ENCODE data around the gene TRABD2A.
A peak's percentile ranks its signal among the peaks of the same experiment; 100 is the strongest.
"Not testable (repeated sequence)": the region's sequence is repeated elsewhere in the genome, so short reads cannot be mapped to it uniquely, and the experiment has no call there.

TRABD2A gene

DNA sequence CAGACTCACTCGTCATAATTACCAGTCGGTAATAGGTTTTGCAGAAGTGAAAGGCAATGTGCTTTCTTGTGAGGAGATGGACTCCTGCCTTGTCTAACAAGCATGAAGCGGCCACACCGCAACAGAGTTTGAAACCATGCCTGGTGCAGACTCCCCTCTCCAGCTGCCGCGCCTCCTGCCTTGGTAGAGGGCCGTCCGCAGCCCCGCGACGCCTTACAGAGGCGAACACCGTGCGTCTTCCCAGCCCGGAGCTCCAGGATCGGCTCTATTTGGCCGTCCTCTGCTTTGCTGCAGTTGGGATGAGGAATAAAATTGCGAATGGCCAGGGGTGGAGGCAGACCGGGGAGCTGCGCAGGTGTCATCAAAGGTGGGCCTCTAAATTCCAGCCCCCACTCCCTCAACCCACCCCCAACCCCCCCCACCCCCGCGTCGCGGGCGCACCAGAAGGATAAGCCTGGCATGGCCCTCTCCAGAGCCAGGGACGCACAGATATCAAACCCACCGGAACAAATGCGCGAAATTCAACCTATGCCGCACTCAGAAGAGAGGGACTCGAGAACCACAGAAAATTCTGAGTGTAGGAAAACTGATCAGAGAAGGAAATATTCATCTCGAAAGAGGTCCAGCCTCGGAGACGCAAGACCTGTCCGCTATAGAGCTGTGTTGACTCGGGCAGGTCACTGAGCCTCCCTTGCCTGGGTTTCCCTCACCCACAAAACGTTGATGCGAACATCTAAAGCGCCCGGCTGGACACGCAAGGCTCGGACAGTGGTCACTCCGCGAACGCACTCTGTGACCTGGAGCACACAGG is 1.1 kb downstream of the TRABD2A start:
- no peak for TF ChIP-seq ZNF274 (IDR thresholded peaks at IDR 0.05; ENCODE audit: low read depth, low read length)
- peak overlapping the region; percentile 88; the same call in 1 of the 2 replicates for H3K4me3 ChIP-seq (ENCODE audit: low read length)

DNA sequence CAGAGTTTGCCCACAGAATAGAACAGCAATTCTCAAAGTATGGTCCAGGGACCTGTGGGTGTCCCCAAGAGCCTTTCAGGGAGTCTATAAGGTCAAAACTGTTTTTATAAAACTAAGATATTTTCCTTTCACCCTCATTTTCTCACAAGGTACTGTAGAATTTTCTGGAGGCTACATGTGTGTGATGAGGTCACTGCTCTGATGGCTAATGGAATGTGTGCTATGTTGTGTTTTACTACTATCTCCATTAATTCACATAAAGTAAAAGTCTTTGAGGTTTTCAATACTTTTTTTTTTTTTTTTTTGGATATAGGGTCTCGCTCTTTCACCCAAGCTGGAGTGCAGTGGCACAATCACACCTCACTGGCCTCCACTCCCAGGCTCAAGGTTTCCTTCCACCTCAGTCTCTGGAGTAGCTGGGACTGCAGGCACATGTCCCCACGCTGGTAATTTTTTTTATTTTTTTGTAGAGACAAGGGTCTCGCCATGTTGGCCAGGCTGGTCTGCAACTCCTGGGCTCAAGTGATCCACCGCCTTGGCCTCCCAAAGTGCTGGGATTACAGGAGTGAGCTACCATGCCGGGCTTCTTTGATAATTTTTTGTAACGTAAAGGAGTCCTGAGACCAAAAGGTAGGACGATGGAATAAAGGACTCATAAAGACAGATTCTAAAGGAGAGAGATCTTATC is 1.8 kb downstream of the TRABD2A start:
- H3K4me3 ChIP-seq (ENCODE audit: low read length) = no peak overlapping the region
- TF ChIP-seq ZNF274 (IDR thresholded peaks at IDR 0.05; ENCODE audit: low read depth, low read length) = no peak

DNA sequence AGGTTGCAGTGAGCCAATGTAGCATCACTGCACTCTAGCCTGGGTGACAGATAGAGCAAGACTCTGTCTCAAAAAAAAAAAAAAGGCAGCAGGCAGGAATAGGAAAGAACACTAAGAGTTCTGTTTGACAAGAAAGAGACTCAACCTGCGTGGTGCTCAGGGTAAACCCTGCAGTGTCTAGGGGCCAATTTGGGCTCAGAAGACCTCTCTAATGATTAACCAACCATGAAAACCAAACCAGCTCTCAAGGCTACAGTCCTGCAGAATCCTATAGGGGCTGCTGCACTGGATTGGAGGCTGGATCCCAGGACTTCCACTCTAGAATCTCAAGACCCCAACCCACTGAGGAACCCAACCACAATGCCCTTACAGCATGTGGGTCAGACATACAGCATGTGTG is 2.4 kb downstream of the TRABD2A start:
- TF ChIP-seq ZNF274 (IDR thresholded peaks at IDR 0.05; ENCODE audit: low read depth, low read length) = no peak
- H3K4me3 ChIP-seq (ENCODE audit: low read length) = no peak overlapping the region

DNA sequence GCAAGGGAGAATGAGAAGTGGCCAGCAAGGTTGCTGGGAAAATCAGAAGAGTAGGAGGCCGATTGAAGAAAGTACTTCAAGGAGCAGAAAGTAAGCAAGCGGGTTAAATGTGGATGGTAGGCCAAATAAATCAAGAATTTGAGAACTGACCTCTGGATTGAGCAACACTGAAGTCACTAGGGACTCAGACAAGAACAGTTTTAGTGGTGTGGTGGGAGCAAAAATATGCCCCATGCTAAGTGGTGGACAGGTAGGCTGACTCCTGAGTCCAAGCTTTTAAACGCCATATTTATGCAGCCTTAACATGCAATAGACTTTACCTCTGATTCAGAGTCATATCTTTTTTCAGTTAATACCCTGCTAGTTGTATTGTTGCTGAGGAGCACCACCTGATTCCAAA is 4.5 kb downstream of the TRABD2A start:
- no peak for TF ChIP-seq ZNF274 (IDR thresholded peaks at IDR 0.05; ENCODE audit: low read depth, low read length)
- no peak overlapping the region for H3K4me3 ChIP-seq (ENCODE audit: low read length)

DNA sequence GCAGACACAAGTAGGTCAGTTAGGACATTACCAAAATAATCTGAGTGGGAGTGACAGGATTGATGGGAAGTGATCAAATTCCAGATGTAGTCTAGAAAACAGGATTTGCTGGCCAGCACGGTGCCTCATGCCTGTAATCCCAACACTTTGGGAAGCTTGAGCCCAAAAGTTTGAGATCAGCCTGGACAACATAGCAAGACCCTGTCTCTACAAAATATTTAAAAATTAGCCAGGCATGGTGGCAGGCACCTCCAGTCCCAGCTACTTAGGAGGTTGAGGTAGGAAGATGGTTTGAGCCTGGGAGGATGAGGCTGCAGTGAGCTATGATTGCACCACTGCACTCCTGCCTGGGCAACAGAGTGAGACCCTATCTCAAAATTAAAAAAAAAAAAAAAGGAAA is 5.3 kb downstream of the TRABD2A start:
- H3K4me3 ChIP-seq (ENCODE audit: low read length) = not testable (repeated sequence)

DNA sequence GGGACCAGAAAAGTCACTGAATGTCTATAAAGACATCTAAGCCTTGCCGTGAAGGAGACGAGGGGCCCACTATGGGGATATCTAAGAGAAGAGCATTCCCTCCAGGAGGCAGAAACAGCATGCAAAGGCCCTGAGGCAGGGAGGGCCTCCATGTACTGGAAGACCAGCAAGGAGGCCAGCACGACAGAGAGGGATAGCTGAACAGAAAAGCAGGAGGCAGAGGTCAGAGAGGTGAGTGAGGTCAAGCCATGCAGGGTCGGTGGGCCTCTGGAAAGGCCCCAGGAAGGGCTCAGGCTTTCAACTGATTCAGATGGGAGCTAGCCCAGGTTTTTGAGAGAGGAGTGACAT is 5.7 kb downstream of the TRABD2A start:
- H3K4me3 ChIP-seq (ENCODE audit: low read length) = no peak overlapping the region
- no peak for TF ChIP-seq ZNF274 (IDR thresholded peaks at IDR 0.05; ENCODE audit: low read depth, low read length)

DNA sequence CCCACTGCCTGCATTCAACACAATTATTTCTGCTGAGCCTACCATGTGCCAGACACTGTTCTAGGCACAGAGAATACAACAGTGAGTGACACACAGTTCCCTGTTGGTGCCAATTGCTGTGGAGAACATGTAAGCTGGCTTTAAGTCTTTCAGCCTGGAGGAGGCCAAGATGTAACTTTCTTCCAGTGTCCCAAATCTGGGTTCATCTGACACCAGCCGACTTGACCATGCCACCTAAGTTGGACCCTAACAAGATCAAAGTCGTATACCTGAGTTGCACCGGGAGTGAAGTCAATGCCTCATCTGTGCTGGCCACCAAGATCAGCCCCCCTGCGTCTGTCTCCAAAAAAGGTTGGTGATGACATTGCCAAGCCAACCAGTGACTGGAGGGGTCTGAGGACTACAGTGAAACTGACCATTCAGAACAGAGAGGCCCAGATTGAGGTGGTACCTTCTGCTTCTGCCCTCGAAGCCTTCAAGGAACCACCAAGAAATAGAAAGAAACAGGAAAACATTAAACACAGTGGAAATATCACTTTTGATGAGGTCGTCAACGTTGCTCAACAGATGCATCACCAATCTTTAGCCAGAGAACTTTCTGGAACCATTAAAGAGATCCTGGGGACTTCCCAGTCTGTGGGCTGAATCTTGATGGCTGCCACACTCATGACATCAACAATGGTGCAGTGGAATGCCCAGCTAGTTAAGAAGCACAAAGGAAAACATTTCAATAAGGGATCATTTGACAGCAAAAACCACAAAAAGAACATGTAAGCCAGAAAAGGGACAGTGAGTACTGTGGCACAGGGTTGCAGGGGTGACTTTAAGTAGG is 6.3 kb downstream of the TRABD2A start:
- TF ChIP-seq ZNF274 (IDR thresholded peaks at IDR 0.05; ENCODE audit: low read depth, low read length) = no peak
- H3K4me3 ChIP-seq (ENCODE audit: low read length) = no peak overlapping the region

DNA sequence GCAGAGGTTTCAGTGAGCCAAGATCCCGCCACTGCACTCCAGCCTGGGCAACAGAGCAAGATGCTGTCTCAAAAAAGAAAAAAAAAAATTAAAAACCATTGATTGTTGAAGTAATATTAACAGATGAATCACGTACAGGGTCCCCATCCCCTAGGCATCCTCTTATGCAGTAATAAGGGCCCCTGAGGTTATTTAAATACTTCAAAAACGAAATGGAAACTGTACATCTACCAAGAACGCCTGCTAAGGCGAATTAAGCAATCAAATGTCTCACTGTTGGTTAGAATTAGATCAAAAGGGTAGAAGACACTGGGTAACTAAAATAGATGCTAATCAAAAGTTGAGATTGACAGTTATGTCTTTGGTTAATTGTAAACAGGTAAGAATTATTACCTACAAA is 7.5 kb downstream of the TRABD2A start:
- no peak overlapping the region for H3K4me3 ChIP-seq (ENCODE audit: low read length)
- no peak for TF ChIP-seq ZNF274 (IDR thresholded peaks at IDR 0.05; ENCODE audit: low read depth, low read length)

DNA sequence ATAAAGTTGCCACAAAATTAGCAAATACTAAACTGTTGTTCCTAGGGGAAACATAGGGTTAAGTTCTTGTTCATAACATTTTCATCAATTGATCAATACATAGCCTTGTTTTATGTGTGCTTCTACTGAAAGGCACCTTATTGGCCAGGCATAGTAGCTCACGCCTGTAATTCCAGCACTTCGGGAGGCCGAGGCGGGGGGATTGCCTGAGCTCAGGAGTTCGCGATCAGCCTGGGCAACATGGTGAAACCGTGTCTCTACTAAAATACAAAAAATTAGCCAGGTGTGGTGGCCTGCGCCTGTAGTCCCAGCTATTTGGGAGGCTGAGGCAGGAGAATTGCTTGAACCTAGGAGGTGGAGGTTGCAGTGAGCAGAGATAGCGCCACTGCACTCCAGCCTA is 8.2 kb downstream of the TRABD2A start:
- not testable (repeated sequence) for H3K4me3 ChIP-seq (ENCODE audit: low read length)

DNA sequence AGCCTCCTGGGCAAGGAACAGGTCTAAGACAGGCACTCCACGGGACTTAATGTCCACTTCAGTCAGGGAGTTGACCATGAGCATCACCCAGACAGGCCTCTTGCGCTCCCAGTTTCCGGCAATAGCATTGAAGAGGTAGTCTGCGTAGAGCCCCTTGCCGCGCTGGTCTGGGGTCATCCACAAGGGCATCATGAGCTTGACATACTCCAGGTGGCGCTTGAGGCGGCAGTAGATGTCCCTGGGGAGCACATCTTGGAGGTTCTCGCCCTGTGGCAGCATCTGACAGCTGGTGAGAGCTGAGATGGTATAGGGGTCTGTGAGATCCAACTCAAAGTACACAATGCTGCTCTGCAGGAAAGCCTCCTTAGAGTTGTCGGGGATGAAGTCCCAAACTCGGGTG is 10.6 kb downstream of the TRABD2A start:
- TF ChIP-seq ZNF274 (IDR thresholded peaks at IDR 0.05; ENCODE audit: low read depth, low read length) = no peak
- H3K4me3 ChIP-seq (ENCODE audit: low read length) = no peak overlapping the region

DNA sequence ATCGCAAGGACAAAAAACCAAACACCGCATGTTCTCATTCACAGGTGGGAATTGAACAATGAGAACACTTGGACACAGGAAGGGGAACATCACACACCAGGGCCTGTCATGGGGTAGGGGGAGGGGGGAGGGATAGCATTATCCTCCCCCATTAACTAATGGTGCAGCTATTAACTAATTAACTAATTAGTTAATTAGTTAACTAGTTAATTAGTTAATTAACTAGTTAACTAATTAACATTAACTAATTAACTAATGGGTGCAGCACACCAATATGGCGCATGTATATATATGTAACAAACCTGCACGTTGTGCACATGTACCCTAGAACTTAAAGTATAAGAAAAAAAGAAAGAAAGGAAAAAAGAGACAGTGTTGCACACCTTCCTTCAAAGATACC is 12.6 kb downstream of the TRABD2A start:
- not testable (repeated sequence) for H3K4me3 ChIP-seq (ENCODE audit: low read length)

DNA sequence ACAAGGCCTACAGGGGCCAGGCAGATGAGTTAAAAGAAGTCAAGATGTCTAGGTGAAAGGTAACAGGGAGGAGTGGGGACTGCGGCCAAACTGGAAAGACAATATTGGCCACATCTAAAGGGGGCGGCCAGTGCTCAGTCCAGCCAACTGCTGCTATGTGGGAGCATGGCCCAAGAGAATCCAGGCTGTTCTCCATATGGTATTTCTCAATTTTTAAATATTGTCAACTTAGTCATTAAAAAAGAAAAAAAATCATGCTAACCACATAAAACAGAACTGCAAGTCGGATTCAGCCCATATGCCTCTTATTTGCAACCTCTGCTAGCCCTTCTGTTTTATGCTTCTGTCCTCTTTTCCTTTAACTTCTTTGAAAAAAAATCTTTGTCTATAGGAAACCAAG is 14.8 kb downstream of the TRABD2A start:
- no peak for TF ChIP-seq ZNF274 (IDR thresholded peaks at IDR 0.05; ENCODE audit: low read depth, low read length)

DNA sequence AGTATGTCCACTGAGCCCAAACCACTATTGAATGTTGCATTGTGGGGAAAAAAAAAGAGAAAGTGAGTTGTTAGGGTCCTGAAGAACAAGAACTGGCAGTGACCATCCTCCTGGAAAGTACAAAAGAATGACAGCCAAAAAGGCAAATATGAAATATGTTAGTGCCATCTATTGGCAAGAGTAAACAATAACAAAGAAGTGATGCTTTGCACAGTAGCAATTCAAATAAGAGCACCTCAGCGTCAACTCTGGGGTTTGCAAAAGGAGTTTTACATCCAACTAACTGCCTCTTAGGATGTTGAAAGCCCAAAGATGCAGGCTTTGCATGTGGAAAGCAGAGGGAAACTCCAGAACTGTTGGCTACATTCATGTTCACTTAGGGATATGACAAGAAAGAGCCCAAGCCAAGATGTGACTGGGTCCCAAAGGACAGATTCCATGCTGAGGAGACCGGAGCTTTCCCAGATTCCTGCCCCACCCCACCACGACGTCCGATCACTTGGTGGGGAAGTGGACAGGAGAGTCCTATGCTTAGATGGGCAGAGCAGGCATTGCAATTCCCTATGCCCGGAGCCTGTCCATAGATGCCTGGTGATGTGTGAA is 15.6 kb downstream of the TRABD2A start:
- no peak overlapping the region for H3K4me3 ChIP-seq (ENCODE audit: low read length)
- no peak for TF ChIP-seq ZNF274 (IDR thresholded peaks at IDR 0.05; ENCODE audit: low read depth, low read length)

More for the DNA sequence above, 14.8 kb downstream of the TRABD2A start:
- no peak overlapping the region for H3K4me3 ChIP-seq (ENCODE audit: low read length)

DNA sequence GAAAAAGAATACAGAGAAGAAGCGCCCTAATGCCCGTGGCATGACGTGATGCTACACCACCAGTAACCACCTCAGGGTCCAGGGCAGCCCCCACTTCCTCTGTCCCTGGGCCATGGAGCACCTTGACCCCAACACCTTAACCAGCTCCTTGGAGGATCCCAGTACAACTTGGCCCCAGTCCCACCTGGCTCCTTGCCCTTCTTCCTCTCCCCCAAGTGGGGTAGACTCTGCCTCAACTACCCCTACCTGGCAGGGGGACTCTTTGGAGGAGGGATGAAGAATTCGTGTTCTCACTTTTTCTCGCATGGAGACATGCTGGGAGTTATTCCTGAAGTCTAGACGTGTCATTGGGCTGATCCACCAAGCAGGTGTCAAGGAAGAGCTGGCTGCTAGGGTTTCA is 18.9 kb downstream of the TRABD2A start:
- no peak for TF ChIP-seq ZNF274 (IDR thresholded peaks at IDR 0.05; ENCODE audit: low read depth, low read length)
- no peak overlapping the region for H3K4me3 ChIP-seq (ENCODE audit: low read length)

DNA sequence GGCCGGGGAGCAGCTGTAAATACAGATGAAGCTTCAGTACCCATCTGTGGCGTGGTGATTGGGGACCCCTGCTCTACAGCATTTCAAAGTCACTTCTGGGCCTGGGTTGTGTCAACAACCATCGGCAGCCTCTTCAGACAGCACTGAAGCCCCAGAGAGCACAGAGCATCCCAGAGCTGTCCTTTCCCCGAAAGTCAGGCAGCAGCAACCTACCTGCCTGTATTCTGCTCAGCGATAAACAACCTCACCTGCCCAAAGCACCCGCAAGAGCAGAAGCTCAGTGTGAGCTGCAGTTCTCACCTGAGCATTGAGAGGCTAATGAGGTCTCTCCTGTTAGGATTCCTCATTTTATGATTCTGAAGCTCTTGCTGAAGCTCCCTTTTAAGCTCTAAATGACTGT is 19.3 kb downstream of the TRABD2A start:
- TF ChIP-seq ZNF274 (IDR thresholded peaks at IDR 0.05; ENCODE audit: low read depth, low read length) = no peak
- H3K4me3 ChIP-seq (ENCODE audit: low read length) = no peak overlapping the region
